COLO668 (cell line): ENCODE results near the gene FAM25C.
"Not testable (repeated sequence)": the region's sequence is repeated elsewhere in the genome, so short reads cannot be mapped to it uniquely, and the experiment has no call there.

Experiments
- DNase-seq: peaks from one replicate; lab custom pipeline; 2025; ENCODE audit not compliant: unreplicated experiment; lab: John Stamatoyannopoulos, UW

FAM25C gene

GRCh38 chr10:47959677-47960076 is 39.9 kb downstream of the FAM25C start:
- DNase-seq, result not testable (repeated sequence)

DNA sequence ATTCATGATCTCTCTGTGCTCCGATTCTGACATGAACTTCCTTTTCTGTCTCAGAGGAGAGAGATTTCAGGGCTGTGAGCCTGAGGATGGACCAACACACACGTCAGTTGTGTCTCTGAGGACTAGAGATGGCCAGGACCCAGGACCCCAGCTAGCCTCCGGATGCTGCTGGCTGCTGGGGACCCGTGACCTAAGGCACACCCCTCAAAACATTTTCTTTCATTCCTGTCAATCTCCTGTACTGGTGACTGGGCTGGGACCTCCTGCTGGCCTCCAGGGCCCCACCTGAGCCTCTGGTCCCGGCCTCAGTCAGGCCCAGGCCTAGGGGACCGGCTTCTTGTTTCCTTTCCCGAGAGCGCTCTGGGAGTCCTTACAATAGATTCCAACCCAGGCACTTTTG is 42.4 kb downstream of the FAM25C start:
- DNase-seq, result not testable (repeated sequence)

GRCh38 chr10:47947424-47947823 is 52.2 kb downstream of the FAM25C start:
- DNase-seq, result not testable (repeated sequence)
